Suprapubic skin (tissue), 3 donors: ENCODE measurements around the gene APC.

Experiments used
- CTCF ChIP-seq, 2 donors: fragments of 200-600 bp in 1 of 2; fragments of 450-650 bp in 1 of 2; sonication (generic) in 1 of 2; IDR thresholded peaks; one replicate each; pipeline ENCODE4 v1.5.1; 2016 to 2019; ENCODE audit warnings: antibody characterized with exemption in 2 of 2, mild to moderate bottlenecking in 1 of 2, moderate library complexity in 1 of 2
- POLR2A ChIP-seq, 2 donors: fragments of 450-650 bp; IDR thresholded peaks; one replicate each; pipeline ENCODE4 v1.6.1; 2017; ENCODE audit warnings: antibody characterized with exemption in 2 of 2, mild to moderate bottlenecking in 2 of 2, moderate library complexity in 2 of 2

GRCh38 chr5:112720576-112720975 lies 17.1 kb upstream of the APC start:
- TF ChIP-seq POLR2A (IDR thresholded peaks at IDR 0.05) (no peak), CTCF (IDR thresholded peaks at IDR 0.05) (no peak)
